GM20000 (cell line): ENCODE data around the gene MSH3.

Experiments used
- DNase-seq: peaks from one replicate; pipeline ENCODE4 v3.0.0; 2012; ENCODE audit warnings: low spot score
- TF ChIP-seq, protein P1 (sequence below): IDR thresholded peaks from 2 replicates; pipeline ENCODE4 v1.5.1; 2012; ENCODE audit warnings: mild to moderate bottlenecking, control low read depth; ENCODE audit errors: extremely low read depth, missing control alignments

MSH3 gene

DNA sequence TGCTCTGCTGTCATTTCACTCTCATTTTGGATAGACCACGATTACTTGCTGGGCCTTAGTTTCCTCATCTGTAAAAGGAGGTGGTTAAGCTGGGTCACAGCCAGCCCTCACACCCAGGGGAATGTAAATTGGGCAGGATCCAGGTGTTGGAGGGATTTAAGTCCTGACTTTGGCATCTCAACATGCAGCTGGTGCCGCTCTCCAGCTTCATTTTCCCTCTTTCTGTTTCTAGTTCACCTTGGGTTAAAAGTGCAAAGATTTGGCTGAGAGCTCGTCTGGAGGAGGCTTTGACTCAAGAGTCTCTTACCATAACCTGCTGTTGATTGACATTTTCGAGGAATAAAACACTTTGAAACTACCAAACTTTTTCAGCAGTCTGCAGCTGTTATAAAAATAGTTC is 144.6 kb downstream of the MSH3 start:
- TF ChIP-seq, protein P1, sequence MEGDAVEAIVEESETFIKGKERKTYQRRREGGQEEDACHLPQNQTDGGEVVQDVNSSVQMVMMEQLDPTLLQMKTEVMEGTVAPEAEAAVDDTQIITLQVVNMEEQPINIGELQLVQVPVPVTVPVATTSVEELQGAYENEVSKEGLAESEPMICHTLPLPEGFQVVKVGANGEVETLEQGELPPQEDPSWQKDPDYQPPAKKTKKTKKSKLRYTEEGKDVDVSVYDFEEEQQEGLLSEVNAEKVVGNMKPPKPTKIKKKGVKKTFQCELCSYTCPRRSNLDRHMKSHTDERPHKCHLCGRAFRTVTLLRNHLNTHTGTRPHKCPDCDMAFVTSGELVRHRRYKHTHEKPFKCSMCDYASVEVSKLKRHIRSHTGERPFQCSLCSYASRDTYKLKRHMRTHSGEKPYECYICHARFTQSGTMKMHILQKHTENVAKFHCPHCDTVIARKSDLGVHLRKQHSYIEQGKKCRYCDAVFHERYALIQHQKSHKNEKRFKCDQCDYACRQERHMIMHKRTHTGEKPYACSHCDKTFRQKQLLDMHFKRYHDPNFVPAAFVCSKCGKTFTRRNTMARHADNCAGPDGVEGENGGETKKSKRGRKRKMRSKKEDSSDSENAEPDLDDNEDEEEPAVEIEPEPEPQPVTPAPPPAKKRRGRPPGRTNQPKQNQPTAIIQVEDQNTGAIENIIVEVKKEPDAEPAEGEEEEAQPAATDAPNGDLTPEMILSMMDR: no peak
- DNase-seq: no peak

DNA sequence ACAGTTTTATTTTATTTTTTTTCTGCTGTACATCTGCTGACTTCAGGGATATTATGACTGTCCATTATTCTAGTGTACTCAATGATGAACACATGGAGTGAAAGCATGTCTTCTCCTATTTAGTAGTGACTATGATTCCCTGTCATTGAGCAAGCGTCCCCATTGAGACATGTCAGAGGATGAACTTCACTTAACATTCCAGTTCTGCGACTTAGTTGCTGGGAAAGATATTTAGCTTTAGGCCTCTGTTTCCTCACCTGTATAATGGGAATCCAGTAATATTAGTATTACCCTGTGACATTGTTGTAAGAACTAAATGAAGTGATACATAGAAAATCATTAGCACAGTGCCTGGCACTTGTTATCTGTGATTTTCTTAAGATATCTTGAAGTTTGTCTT is 145.1 kb downstream of the MSH3 start:
- TF ChIP-seq, protein P1: no peak
- DNase-seq: no peak

DNA sequence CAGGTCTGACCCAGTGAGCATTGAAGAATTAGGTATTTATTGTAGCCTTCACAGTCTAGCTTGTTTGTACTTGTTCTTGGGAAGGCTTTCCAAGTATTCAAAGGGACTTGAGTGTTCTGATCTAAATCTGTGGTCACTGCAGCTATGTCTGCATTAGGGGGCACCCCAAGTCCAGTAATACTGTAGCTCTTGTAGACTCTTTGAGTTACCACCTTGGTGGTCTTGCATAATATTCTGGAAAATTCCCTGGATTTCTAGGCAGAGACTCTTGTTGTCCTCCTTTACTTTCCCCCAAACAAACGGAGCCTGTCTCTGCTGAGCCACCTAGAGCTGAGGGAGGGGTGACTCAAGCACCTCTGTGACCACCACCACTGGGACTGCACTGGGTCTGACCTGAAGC is 149.9 kb downstream of the MSH3 start:
- DNase-seq: no peak
- TF ChIP-seq, protein P1: no peak

DNA sequence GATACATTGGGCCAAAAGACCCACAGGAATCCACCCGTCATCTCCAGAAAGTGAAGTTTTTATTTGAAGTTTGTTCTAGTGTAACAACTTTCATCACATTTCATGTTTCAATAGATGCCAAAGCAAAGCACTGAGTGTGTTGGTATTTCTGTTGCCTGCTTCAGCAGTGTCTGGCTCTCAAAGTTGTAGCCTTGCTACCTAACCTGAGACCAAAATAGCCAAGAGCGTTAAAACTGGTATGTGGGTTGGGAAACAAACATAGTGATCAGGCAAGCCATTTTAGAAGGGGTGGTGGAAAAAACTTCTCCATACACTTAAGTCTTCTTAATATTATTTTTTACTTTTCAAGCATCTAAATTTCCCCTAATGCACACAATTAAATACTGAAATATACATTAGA is 150.6 kb downstream of the MSH3 start:
- TF ChIP-seq, protein P1: no peak

DNA sequence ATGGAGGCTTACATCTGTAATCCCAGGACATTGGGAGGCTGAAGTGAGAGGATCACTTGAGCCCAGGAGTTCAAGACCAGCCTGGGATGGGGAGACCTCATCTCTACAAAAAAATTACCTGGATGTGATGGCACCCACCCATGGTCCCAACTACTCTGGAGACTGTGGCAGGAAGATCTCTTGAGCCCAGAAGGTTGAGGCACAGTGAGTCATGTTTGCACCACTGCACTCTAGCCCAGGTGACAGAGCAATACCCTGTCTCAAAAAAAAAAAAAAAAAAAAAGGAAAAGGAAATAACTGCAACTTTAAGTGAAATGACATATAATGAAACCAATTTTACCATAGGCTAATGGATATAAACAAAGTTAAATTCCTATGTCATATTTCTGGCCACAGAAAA is 152.5 kb downstream of the MSH3 start:
- no peak for DNase-seq
- TF ChIP-seq, protein P1: no peak

More for the DNA sequence above, 150.6 kb downstream of the MSH3 start:
- DNase-seq: no peak

DNA sequence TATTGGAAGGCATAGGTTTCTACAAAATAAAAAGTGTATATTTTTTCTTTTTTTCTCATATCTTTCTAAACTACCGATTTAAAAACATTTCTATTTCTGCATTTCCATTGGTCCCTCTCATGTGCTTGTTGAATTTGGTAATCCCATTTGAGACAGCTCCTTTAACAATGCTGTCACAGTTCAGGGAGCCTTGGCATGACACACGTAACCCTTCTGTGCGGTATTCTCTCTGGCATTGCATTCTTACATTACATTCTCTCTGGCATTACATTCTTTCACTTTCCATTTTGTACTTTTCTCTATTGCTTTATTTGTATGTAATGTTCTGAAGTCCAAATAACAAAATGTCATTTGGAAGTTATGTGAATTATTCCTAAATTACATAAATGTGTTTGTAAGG is 155.0 kb downstream of the MSH3 start:
- no peak for DNase-seq
- TF ChIP-seq, protein P1: no peak

DNA sequence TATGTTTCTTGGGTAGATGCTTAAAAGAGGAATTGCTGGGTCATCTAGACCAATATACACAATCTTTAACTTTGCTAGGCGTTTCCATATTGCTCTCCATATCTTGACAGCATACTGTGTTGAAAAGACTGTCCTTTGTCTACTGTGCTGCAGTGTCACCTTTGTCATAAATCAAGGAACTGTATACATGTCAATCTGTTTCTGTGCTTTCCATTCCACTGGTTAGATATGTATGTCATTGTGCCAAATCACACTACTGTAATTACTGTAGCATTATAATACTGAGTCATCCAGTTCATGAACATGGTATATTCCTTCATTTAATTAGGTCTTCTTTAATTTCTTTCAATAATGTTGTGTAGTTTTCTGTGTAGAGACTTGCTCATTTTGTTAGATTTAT is 156.0 kb downstream of the MSH3 start:
- TF ChIP-seq, protein P1: no peak
- DNase-seq: no peak
